Forelimb muscle (tissue), 1 donor: ENCODE data around the gene AGBL3. TPM values are rescaled to one million over a fixed set of nuclear protein-coding genes. Genes with fewer than 3 reads are reported as not detected.
"Not testable (repeated sequence)": the region's sequence is repeated elsewhere in the genome, so short reads cannot be mapped to it uniquely, and the experiment has no call there.

ENCODE experiments used
- DNase-seq: peaks from one replicate; pipeline ENCODE4 v3.0.0-alpha.2; 2013; ENCODE audit warnings: low read depth
- polyA plus RNA-seq: library from polyadenylated mRNA; unstranded; fragments of 120-200 nt; gene quantifications from one replicate; pipeline ENCODE4 v1.2.1, GENCODE V29; 2013; ENCODE audit not compliant: insufficient read length

AGBL3 gene
- polyA plus RNA-seq, 1 donor = 4.9 TPM

DNA sequence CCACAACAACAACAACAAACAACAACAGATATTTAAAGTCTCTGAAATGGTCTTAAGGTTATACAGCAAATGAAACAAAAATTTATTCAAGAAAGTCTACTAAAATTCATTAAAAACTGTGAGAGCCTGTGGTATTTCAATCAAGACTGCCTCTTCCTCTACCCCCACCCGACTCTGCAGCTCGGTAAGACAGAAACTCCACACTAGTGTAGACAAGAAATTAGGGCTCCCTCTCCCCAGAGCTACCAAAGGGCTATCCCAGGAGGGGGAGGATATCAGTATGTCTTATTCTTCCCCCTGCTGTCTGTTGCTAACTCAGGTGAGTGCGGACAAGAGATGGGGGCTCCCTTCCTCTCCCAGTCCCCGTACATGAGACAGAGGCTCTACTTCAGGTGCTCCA lies 90.6 kb downstream of the AGBL3 start:
- no peak for DNase-seq

DNA sequence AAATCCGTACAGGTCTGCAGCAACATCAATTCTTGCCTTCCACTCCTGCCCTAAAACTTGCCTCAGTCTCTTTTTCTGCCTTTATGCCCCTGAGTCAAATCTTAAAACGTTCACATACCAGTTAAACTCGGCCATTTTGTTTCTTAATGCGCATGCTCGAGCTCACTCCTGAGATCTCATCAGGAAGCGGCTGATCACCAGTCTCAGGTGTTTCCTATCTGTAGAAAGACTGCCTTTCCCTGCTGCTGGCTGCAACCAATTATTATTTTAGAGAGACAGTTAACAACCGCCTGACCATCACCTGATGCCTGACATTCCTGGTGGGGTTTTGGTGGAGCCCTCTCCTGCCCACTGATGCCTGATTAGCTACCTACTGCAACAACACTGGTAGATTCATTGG lies 91.3 kb downstream of the AGBL3 start:
- DNase-seq = no peak

DNA sequence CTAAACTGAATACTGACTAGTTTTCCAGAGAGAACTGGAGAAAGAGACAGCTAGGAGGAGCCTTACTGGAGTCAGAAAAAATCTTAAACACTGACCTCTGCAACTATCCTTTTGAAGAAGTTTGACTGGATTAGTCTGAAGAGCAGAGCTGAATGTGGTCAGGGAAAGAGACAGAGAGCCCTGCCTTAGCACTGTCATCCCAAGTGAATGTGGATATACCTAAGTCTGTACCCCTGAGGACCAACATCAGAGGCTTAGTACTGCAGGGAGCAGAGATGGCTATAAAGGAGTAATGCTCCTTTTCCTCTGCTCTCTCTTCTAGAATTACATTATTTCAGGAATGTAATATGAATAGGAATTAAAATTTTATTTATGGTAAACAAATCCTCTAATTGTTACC lies 91.7 kb downstream of the AGBL3 start:
- DNase-seq = no peak

DNA sequence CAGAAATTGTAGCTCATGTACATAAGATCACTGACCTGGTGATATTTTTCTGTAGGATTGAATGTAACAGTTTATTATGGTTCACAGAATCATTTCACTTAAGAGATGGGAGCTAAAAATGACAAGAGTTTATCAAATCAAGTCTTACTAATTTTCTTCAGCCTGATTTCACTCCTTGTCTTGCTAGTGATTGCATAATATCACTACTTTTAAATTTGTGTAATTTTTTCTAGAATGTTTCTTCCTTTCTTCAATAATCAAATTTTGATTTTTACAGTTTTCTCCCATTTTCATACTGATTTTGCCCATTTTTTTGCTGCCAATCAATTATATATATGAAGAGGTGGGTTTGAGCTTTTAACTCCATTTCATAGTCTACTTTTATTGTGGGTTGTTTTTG lies 92.8 kb downstream of the AGBL3 start:
- DNase-seq = no peak

DNA sequence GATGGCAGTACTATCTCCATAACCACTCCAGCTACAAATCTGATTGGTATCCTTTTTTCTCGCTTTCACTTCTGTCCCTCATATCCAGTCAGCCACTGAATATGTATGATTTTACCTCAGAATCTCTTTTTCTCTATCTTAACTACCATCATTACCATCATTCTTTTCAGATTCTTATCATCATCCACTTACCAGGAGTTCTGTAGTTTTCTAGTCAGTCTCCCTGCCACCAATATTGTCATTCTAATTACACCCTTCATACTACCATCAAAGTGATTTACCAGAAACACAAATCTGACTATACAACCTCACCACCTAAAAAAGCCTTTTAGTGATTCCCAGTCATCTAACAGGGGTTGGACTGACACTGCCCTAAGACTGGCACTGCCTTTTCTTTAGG lies 96.7 kb downstream of the AGBL3 start:
- no peak for DNase-seq

DNA sequence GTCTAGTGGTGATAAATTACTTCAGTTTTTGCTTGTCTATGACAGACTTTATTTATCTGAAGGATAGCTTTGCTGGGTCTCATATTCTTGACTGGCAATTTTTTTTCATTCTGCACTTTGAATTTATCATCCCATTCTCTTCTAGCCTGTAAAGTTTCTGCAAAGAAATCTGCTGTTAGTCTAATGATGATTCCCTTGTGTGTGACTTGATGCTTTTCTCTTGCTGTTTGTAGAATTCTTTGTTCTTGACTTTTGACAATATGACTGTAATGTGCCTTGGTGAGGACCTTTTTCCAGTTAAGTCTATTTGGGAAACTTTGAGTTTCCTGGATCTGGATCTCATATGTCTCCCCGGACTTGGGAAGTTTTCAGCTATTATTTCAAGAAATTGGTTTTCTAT lies 102.3 kb downstream of the AGBL3 start:
- no peak for DNase-seq

DNA sequence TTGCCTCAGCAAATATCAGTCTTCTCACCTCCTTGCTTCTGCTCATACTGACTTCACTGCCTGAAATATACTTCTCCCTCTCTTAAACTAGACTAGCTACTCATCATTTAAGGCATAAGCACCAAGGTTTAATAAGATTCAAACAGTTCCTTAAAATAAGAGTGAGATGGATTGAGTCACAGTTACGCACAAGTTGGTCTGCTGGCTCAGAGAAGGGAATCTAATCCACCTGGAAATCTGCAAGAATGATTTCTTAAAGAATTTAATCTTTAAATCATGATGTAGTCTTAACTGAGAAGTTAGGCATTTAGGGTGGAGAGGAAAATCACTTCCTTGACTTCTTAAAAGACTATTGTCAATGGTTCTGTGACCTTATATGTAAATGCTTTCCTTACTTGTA lies 105.4 kb downstream of the AGBL3 start:
- DNase-seq = no peak

DNA sequence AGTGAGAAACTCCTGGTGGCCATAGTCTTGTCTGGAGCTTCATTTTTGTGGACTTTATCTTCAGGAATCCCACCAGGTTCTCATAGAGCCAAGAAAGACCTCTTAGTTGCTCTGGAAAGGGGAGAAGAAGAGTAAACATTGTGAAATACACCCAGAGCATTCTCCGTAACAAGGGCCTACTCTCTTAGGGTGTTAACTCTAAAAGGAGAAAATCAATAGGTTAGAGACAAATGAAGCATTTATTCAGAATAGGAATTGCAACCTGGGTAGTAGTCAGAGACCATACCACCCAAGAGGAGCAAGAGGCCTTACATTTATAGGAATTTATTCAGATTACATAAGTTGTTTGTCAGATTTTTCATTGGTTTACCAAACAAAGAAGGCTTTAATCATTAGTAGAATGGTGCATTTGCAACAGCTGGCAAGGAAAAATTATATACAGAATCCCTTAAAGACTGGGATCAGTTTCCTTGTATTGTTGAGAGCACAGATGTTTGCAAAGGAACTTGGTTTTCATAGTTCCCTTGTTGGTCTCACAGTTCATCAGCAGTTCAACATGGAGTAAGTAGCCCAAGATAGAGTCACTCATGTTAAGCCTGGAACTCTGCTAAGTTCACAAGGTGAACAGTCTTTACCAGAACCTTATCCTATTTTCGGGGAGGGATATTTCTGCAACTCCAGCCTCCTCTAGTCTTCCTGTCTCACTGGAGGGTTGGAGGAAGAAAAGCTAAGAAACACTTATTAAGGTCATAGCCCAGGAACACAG lies 108.3 kb downstream of the AGBL3 start:
- DNase-seq = no peak

DNA sequence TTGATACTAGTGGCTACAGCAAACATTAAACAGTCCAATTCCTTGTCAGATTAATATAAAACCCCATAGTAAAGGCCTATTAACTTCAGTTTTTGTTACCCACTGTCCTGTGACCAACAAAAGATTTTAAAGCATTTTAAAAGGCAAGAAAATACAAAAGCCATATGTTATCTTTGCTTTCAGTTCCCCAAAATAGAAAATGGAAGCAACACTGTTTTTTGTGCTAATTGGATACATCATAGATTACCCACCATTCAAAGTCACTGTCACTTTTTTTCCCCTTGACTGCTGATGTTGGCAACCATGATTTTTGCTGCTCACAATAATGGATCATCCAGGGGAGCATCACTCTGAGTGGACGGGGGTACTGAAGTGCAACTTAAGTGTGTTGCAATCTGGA lies 109.1 kb downstream of the AGBL3 start:
- no peak for DNase-seq

DNA sequence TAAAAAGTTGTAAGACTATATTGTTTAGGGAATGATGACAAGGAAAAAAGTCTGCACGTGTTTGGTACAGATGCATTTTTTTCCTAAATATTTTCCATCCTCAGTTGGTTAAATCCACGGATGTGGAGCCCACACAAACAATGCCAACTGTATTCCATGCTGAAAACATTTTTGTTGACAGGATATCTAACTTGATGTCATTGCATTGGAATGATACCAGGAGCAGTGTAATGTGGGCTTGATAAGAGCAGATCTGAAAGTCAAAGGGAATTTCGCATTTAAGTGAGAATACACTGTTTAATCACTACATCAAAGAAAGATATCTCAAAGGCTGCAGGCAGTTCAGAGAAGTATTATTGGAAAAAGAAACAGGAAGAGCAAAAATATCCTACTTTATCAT lies 112.1 kb downstream of the AGBL3 start:
- no peak for DNase-seq

DNA sequence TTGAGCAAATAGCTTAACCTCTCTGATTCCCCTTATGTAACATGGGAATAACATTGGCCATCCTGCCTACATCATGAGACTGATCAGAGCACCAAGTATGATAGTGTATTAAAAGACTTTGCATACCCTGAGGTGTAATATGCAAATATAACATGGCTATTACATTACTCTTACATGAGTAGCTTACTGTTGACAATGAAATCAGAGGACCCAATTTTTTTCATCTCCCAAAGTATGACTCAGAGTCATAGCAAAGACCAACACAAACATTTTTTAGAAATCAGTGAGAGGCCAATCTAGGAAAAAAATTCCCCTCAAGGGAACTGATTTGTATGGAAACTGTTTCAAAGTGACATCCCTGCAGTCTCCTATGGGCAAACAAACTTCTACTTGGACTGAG lies 114.5 kb downstream of the AGBL3 start:
- DNase-seq = no peak

DNA sequence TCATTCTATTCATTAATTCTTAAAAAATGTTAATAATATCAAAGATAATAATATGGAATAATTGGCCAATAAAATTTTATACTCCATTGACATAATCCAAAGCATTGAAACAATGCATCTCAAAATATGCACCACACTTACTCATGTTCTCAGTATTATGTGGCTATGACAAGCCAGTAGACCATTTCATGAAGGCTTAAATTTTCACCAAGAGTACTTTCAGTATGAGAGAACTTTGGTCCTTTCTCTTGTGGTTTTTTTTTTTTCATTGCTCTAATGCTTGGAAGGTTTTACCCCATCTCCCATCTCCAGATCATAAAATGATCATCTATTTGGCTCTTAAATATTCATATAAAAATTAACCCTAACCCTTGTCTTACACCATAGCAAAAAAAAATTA lies 116.1 kb downstream of the AGBL3 start:
- no peak for DNase-seq

DNA sequence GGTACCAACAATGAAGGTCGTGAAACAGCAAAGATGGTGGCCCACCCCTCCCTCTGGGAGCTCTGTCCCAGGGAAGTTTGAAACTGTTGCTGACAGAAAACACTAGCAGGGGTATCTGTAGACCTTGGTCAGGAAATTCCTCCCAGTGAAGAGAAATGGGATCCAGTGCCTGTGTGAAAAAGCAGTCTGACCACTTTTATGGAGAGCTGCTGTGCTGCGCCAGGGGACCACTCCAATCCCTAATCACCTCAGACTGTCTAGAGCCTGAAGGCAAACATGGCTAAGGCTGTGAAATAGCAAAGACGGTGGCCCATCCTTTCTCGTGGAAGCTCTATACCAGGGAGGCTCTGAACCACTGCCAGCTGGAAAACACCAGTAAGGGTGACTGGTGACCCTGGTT lies 123.3 kb downstream of the AGBL3 start:
- no peak for DNase-seq

DNA sequence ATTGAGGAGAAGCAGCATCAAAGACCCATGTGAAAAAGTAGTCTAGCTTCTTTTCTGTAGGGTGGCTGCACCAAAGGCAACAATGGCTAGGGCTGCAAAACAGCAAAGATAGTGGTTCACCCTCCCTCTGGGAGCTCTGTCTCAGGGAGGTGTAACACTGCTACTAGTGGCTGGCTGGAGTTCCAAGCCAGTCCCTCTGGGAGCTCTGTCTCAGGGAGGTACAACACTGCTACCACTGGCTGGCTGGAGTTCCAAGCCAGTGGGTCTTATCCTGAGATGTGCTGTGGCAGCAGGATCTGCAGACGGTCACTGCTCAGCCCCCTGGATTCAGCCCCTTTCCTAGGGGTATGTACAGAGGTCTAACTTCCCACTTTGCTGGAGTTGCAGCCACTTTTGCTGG lies 123.7 kb downstream of the AGBL3 start:
- no peak for DNase-seq

DNA sequence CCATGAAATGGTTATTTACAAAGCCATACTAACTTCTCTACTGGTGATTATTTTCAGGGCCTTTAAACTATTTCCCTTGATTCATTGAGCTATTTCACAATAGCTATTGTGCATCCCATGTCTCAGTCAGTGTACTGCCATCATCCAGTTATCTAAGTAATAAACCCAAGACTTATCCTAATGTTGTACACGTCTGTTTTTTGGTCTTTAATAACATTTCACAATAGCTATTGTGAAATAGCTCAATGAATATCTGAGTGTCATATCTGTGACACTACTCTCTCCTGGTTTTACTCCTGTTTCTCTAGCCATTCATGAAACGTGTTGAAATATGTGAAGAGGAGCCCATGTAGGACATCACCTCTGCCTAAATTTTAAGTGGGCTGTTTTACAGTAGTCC lies 125.1 kb downstream of the AGBL3 start:
- no peak for DNase-seq

DNA sequence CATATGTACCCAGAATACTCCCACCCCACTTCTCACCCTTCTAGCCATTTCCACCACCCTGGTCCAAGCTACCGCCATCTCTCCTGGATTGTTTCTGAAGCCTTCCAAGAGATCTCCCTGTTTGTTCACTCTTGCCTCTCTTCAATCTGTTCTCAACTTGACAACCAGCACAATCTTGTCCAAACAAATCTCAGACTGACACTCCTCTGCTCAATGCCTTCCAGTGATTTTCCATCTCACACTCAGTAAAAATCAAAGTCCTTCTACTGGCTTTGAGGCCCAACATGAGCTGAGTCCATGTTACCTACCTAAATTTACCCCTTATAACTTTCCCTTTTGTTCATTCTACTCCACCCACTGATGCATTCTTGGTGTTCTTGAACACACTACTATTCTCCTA lies 128.3 kb downstream of the AGBL3 start:
- no peak for DNase-seq

DNA sequence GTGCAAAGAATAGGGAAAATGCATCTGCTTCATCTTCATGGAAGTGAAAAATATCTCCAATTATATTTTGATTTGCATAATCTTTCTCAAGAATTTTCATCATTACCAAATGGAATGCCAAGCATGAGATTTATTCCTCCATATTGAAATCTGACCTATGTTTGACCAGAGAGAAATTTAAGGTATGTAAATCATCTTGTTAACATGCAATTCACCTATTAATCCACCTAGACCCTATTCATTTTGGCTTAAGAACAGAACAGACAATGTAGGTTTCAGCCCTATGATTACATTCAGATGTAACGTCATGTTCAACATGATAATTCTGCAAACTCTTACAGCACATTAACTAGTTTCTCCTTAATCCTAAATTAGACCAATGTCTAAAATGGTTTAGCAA lies 130.8 kb downstream of the AGBL3 start:
- DNase-seq = no peak

DNA sequence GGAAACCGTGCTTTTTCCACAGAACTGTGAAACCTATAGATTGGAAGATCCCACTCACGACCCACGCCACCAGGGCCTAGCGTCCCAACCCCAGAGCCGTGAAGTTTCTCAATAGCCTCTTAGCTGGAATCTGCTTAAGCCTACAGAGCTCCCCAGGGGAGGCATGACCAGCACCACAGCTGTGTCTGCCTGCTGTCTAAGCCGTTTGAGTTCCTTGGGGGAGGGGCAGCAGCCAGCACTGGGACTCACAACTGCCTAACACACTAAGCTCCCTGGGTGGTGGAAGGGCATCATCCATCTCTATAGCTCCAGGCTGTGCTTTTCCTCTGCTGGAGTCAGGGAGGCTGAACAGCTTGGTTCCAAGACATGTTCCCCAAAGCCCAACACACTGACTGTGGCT lies 135.6 kb downstream of the AGBL3 start:
- no peak for DNase-seq

DNA sequence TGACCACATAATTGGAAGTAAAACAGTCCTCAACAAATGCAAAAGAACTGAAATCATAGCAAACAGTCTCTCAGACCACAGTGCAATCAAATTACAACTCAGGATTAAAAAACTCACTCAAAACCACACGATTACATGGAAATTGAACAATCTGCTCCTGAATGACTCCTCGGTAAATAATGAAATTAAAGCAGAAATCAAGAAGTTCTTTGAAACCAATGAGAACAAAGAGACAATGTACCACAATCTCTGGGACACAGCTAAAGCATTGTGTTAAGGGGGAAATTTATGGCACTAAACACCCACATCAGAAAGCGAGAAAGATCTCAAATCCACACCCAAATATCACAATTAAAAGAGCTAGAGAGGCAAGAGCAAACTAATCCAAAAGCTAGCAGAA lies 138.3 kb downstream of the AGBL3 start:
- DNase-seq = not testable (repeated sequence)

DNA sequence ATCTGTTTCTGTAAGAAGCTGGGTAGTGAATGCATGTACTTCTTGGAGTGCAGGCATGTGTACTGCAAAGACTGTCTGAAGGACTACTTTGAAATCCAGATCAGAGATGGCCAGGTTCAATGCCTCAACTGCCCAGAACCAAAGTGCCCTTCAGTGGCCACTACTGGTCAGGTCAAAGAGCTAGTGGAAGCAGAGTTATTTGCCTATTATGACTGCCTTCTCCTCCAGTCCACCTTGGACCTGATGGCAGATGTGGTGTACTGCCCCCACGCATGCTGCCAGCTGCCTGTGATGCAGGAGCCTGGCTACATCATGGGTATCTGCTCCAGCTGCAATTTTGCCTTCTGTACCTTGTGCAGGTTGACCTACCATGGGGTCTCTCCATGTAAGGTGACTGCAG lies 142.6 kb downstream of the AGBL3 start:
- no peak for DNase-seq

DNA sequence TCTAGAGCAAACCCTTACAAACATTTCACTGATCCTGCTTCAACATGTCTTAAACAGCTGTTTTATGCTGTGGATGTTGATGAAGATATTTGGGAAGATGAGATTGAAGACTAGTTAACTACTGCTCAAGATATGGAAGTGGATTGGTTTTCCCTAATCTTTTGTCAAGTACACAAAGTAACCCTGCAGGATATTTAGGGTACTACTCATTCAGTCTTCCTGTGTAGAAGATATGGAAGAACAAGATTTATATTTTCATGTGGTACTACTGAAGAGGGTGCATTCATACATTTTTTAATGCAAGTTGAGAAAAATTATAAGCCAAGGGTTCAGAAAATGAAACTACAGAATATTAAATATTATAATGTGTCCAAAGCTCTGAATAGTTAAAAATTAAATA lies 143.3 kb downstream of the AGBL3 start:
- DNase-seq = no peak

DNA sequence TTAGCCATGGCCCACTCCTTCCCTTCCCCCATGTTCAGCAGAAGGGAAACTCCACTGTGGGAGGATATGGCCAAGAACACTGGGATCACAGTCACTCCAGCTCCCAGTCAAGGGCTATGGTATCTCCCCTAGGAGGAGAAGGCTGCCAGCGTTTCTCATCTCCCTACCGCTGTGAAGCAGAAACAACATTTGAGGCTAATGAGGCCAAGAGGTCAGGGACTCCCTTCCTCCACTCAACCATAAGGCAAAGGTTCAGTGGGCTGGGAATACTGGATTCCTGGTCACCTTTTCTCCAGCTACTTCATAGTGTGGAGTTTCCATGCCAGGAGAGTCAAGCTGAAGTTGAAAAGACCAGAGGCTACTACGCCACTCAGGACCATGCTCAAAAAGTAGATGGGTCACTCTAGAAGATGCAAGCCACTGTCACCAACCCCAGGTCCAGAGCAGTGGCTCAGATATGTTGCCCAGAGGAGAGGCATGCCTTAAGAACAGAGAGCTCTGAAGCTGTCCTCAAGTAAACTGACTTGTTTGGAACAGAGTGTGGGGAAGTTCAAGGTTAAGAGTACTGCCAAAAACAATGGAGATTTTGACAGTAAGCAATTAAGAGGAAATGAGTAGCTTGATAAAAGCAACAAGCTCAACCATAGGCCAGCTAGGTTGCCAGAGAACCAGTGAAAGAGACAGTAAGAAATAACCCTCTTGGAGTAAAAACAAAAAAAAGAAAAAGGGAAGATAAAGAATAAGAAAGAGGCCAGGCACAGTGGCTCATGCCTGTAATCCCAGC lies 157.8 kb downstream of the AGBL3 start:
- no peak for DNase-seq

DNA sequence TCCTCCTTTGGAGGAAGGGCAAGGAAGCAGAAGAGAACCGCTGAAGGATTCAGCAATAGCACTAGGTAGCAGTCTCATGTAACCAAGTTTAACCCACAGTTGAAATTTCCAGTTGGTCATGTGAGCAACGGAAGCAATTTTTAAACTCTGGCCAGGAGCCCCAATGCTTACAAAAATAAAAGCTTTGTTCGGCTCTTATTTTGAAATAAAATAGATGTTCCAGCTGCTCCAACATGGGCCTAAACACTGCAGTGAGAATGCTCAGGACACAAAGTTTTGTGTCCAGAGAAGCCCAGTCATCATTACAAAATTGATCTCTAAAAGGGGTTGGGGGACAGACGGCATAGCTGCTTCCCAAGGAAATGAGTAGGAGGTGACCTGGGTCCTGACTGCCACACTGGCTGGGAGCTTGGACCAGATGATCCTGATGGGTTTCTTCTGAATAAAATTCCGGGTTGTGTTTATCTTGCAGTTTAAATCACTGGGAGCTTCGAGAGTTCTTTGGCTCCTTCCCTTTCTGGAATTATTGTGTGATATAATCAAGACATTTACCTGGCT lies 161.1 kb downstream of the AGBL3 start:
- DNase-seq = no peak
